Stomach (tissue), 9 donors: ENCODE results near the gene GALNT17. TPM values are rescaled to one million over a fixed set of nuclear protein-coding genes. Genes with fewer than 3 reads are reported as not detected.

ENCODE experiments used
- DNase-seq, 2 donors: peaks; one replicate each; pipeline versions ENCODE4 v3.0.0 to v3.0.0-alpha.2; 2013 to 2019
- H3K27ac ChIP-seq, 5 donors: fragments of 200-600 bp in 4 of 5; sonication (generic) in 4 of 5; one replicate each; pipeline ENCODE4 v1.5.1; 2013 to 2019; ENCODE audit warnings: mild to moderate bottlenecking in 1 of 5, moderate library complexity in 1 of 5
- H3K27me3 ChIP-seq, 3 donors: fragments of 200-600 bp; sonication (generic); one replicate each; pipeline ENCODE4 v1.5.1; 2017 to 2019; ENCODE audit warnings: mixed run types in 1 of 3
- H3K36me3 ChIP-seq, 4 donors: fragments of 200-600 bp; sonication (generic); 1 replicate in 3 of 4; 2 replicates in 1 of 4; pipeline ENCODE4 v1.5.1; 2016 to 2019
- H3K4me1 ChIP-seq, 4 donors: fragments of 200-600 bp; sonication (generic); one replicate each; pipeline ENCODE4 v1.5.1; 2016 to 2019
- H3K4me3 ChIP-seq, 4 donors: fragments of 200-600 bp; sonication (generic) in 3 of 4; one replicate each; pipeline ENCODE4 v1.5.1; 2016 to 2019; ENCODE audit warnings: mild to moderate bottlenecking in 1 of 4
- H3K9me3 ChIP-seq, 4 donors: fragments of 200-600 bp; sonication (generic); one replicate each; pipeline ENCODE4 v1.5.1; 2016 to 2019
- EP300 ChIP-seq: sonication (generic); formaldehyde crosslinking; IDR thresholded peaks from one replicate; pipeline ENCODE4 v1.6.1; 2017; ENCODE audit warnings: antibody characterized with exemption
- POLR2A ChIP-seq, 4 donors: fragments of 450-650 bp; IDR thresholded peaks; one replicate each; pipeline ENCODE4 v1.6.1; 2016; ENCODE audit warnings: antibody characterized with exemption in 4 of 4, control low read depth in 2 of 4, mild to moderate bottlenecking in 1 of 4, moderate library complexity in 1 of 4
- POLR2AphosphoS5 ChIP-seq, 3 donors: sonication (generic); formaldehyde crosslinking; IDR thresholded peaks; one replicate each; pipeline ENCODE4 v1.6.1; 2016; ENCODE audit warnings: antibody characterized with exemption in 3 of 3
- WGBS, 5 donors: extraction: QIAGEN DNeasy Blood & Tissue Kit in 3 of 5; methylation state at CpG; one replicate each; pipeline versions ENCODE4 v1.1.5 to v1.1.7; 2013 to 2018; 5-methylcytosine and 5-hydroxymethylcytosine counted together
- intact Hi-C: fragments of 100-400 bp; cut with DNase I; formaldehyde crosslinking; loops from one replicate; pipeline ENCODE4 v1.15.1; 2023; ENCODE audit warnings: low total_unique reads
- polyA plus RNA-seq, 3 donors: library from polyadenylated mRNA; stranded (reverse); fragments of 200-250 nt; gene quantifications; one replicate each; pipeline ENCODE4 v1.2.3, GENCODE V29; 2013
- total RNA-seq, 5 donors: library from RNA; depleted of rRNA; stranded (reverse); fragments of >200 nt; gene quantifications; one replicate each; pipeline versions ENCODE4 v1.1.0 to v1.2.3, GENCODE V29; 2014 to 2016
- TF ChIP-seq, protein P1 (sequence below), 7 experiments: fragments of 450-650 bp in 4 of 7; fragments of 200-600 bp in 3 of 7; sonication (generic) in 3 of 7; IDR thresholded peaks; one replicate each; pipeline ENCODE4 v1.5.1; 2016 to 2019; ENCODE audit warnings: antibody characterized with exemption in 7 of 7, control low read depth in 2 of 7, mild to moderate bottlenecking in 1 of 7
- donor health status: healthy with polysubstance abuse.
- donor health status: Bipolar disorder and iron deficiency.
- donor health status: healthy.

The GALNT17 gene
- total and polyA plus RNA-seq, 8 donors = 0.76 to 12.5 (median 1.6) TPM; not detected in 1

DNA sequence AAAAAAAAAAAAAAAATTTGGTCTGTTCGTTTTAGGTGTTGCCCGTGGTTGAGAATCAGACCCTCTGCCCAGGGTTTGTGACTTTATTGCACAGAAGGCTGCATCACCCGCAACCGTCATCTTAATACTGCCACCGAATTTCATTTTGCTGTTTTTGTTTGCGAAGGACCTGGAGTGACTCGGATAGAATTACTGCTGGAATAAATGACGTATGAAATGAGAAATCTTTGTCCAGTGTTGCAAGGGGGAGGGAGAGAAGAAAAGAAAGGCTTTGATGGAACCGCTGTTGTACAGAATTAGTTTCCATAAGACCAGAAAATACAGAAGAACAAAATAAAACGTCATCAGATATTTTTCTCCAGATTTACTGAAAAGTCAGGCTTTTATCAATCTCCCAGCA lies 103.3 kb downstream of the GALNT17 start:
- peaks cover 0 to 24% (median 3%) of the 10 kb centered on the region in 4 donors for H3K4me1 ChIP-seq
- no peak overlapping the region for H3K4me3 ChIP-seq
- no peaks in the 10 kb centered on the region for H3K36me3 ChIP-seq
- H3K9me3 ChIP-seq = peaks cover 6 to 22% (median 13%) of the 10 kb centered on the region in 4 donors
- WGBS, 5 donors = 84 to 88% (median 87%) methylated on average over 10 of the region's 10 CpGs
- TF ChIP-seq POLR2AphosphoS5 (IDR thresholded peaks at IDR 0.05) (no peak), EP300 (no peak), POLR2A (IDR thresholded peaks at IDR 0.05) (no peak)
- TF ChIP-seq, protein P1, sequence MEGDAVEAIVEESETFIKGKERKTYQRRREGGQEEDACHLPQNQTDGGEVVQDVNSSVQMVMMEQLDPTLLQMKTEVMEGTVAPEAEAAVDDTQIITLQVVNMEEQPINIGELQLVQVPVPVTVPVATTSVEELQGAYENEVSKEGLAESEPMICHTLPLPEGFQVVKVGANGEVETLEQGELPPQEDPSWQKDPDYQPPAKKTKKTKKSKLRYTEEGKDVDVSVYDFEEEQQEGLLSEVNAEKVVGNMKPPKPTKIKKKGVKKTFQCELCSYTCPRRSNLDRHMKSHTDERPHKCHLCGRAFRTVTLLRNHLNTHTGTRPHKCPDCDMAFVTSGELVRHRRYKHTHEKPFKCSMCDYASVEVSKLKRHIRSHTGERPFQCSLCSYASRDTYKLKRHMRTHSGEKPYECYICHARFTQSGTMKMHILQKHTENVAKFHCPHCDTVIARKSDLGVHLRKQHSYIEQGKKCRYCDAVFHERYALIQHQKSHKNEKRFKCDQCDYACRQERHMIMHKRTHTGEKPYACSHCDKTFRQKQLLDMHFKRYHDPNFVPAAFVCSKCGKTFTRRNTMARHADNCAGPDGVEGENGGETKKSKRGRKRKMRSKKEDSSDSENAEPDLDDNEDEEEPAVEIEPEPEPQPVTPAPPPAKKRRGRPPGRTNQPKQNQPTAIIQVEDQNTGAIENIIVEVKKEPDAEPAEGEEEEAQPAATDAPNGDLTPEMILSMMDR (IDR thresholded peaks at IDR 0.05) = no peak
- H3K27ac ChIP-seq = no peak overlapping the region
- intact Hi-C loops = no loop called here
- DNase-seq = no peak
- no peaks in the 10 kb centered on the region for H3K27me3 ChIP-seq

- H3K4me3 ChIP-seq = no peak overlapping the region
- TF ChIP-seq POLR2A (IDR thresholded peaks at IDR 0.05) (no peak), EP300 (no peak), POLR2AphosphoS5 (IDR thresholded peaks at IDR 0.05) (no peak)
- 40 to 52% (median 47%) methylated on average over 15 to 16 of the region's 16 CpGs for WGBS, 5 donors
- intact Hi-C loops = no loop called here
- H3K36me3 ChIP-seq = no peaks in the 10 kb centered on the region
- H3K27ac ChIP-seq = peak overlapping the region in 1 of 5 donors; percentile 57
- DNase-seq = peak in 1 of 2 donors; percentile 20
- H3K27me3 ChIP-seq = no peaks in the 10 kb centered on the region
- H3K4me1 ChIP-seq = peaks cover 0 to 24% (median 3%) of the 10 kb centered on the region in 4 donors
- peaks cover 3 to 18% (median 6%) of the 10 kb centered on the region in 4 donors for H3K9me3 ChIP-seq
Observed at GRCh38 chr7:71236230-71237105, 104.5 kb downstream of the GALNT17 start.

DNA sequence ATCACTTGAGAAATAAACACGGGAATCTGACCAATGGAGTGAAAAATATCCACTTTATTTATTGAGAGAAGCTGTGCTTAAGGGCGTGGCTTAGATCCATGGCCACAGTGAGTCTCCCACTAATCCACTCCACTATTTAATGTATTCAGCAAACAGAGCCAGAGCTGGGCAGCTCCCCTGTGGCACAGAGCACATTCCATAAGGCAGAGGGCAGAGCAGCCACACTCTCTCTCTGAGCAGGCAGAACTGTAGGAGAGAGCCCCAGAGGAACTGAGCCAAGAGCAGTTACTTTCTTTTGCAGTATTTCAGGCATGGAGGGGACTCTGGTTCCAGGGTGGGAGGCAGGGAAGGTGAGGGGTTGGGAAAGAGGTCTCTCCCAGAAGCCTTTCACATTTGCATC lies 106.0 kb downstream of the GALNT17 start:
- intact Hi-C loops = no loop called here
- TF ChIP-seq POLR2A (IDR thresholded peaks at IDR 0.05) = no peak
- TF ChIP-seq POLR2AphosphoS5 (IDR thresholded peaks at IDR 0.05) = no peak
- no peak for TF ChIP-seq EP300
- TF ChIP-seq, protein P1 (IDR thresholded peaks at IDR 0.05) = no peak
- Histone ChIP-seq H3K4me3 (no peak overlapping the region), H3K27me3 (no peaks in the 10 kb centered on the region), H3K27ac (peak overlapping the region in 1 of 5 donors; percentile 57), H3K36me3 (no peaks in the 10 kb centered on the region), H3K4me1 (peaks cover 0 to 24% (median 3%) of the 10 kb centered on the region in 4 donors), H3K9me3 (peaks cover 0 to 8% (median 3%) of the 10 kb centered on the region in 4 donors)
- peak in 1 of 2 donors; percentile 61 for DNase-seq
- 27 to 62% (median 45%) methylated on average over 2 of the region's 2 CpGs for WGBS, 5 donors

- Histone ChIP-seq H3K27me3 (no peaks in the 10 kb centered on the region), H3K4me3 (no peak overlapping the region), H3K36me3 (no peaks in the 10 kb centered on the region), H3K9me3 (peaks cover 0 to 8% (median 3%) of the 10 kb centered on the region in 4 donors), H3K4me1 (peaks cover 0 to 24% (median 3%) of the 10 kb centered on the region in 4 donors), H3K27ac (peak overlapping the region in 1 of 5 donors; percentile 57)
- intact Hi-C loops = no loop called here
- WGBS, 5 donors = 56 to 69% (median 57%) methylated on average over 6 to 7 of the region's 7 CpGs
- no peak for DNase-seq
- TF ChIP-seq POLR2AphosphoS5 (IDR thresholded peaks at IDR 0.05) = no peak
- TF ChIP-seq POLR2A (IDR thresholded peaks at IDR 0.05) = no peak
- TF ChIP-seq, protein P1 (IDR thresholded peaks at IDR 0.05) = no peak
- no peak for TF ChIP-seq EP300
Observed at GRCh38 chr7:71238581-71239295, 106.8 kb downstream of the GALNT17 start.
